GM18508 (cell line): ENCODE results near the gene ELK3.

Experiments used
- ATAC-seq: cut with Tn5 transposase; IDR thresholded peaks from one replicate; pipeline ENCODE4 v1.9.1; 2021; ENCODE audit warnings: moderate number of reproducible peaks; ENCODE audit not compliant: insufficient read depth, unreplicated experiment

Gene ELK3

GRCh38 chr12:96248136-96248931, 54.2 kb downstream of the ELK3 start:
- no peak for ATAC-seq

DNA sequence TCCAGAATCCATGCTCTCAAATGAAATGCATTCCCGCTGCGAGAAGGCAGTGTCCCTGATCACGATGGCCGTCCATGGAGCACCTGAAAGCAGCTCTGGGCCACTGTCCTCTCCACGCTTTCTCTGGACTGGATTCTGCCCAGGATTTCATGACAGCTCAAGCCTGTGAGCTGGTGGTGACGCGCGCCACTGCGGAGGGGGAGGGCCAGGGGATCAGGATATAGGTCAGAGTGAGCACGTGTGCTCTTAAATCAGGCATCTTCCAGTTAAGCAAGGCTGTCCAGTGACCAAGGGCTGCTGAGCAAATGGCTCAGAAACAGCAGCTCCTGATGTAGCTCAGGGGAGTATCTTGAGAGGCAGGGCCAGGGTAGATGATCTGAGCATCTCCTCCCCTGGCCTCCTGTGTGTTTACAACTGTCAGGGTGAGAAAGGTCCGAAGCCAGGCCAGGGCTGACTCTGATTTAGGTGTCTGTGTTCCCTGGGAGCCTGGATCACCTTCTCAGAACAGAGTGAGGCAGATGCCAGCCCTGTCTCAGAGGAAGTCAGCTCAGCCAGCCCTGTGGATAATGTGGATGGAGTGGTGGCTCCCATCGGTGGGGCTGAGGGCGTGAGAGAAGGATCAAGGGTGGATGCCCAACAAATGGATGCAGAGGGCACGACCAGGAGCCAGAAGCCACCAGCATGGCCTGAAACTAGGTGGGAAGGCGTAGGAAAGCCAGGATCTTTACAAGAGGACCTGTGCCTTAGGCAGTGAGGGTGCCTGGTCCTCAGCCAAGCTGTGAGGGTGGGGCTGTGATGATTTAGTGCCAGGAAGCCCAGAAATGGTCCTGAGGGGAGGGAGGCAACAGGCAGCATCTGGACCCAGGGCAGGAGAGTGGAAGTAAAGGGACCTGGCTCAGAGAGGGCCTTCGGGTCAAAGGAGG, 55.3 kb downstream of the ELK3 start:
- no peak for ATAC-seq

- ATAC-seq: no peak
Measured at GRCh38 chr12:96250119-96250685, 56.0 kb downstream of the ELK3 start.

DNA sequence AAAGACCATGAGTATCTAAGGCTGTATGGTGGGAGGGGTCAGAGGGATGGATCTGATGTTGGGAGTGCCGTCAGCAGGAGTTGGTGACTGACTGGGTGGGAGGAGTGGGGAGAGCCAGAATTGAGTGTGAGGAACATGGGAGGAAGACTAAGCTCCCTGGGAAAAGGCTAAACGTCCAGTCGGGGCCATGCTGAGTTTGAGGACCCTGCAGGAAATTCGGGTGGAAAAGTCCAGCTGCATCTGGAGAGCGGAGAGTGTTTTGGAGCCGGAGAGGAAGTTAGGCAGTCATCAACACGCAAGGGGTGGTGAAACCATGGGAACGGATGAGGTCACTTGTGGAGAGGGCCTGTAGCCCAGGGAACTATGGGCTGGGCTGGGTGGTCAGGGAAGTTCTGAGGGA, 60.9 kb downstream of the ELK3 start:
- ATAC-seq: no peak

DNA sequence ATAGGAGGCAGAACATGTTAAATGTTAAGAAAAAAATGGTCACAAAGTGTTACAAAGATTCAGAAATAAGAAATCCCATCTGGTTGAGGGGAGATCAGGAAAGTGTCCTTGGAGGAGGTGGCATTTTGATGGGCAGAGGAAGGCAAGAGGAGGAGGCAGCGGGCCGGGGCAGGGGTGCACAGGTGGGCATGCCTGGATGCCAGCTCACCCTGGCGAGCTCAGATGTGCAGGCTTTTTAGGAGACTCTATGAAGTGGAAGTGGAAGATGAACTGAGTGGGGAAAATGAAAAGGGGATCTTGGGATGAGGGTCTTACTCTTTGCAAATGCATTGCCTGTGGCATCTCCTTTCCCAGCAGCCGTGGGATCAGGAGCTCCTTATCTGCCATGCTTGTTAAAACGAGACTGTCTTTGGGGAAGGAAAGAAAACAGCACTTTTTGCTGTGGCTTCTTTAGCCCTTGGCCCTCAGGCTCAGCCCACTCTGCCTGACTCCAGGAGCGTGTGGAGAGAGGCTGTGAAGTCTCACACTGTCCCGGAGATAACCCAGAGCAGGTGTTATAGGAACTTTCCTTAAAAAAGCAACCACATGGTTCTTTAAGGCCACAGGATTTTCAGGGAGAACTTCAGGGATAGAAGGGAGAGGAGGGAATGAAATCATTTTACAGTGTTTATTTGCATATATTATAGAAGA, 62.6 kb downstream of the ELK3 start:
- ATAC-seq: no peak

DNA sequence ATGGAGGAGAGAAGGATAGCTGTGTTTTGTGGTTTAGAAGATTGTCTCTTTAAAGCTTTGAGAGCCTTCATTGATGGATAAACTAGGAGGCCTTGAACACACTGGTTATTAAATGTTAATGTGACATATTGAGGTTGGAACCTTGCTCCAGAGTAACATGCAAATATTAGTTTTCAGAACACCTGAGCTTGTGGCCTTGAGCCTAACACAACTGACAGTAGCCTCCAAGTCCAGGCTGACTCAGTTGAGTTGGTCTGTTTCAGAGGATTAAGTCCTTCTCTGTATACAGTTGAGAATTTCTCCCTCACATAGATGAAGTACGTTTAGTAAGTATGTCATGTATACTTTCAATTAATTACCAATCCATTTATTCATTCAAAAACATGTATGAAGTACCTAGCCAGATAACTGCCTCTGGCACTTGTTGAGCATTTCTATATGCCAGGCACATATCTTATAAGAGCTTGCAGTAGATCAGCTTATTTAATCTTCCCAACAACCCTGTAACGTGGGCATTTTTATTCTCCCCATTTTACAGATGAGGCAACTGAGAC, 63.5 kb downstream of the ELK3 start:
- no peak for ATAC-seq

DNA sequence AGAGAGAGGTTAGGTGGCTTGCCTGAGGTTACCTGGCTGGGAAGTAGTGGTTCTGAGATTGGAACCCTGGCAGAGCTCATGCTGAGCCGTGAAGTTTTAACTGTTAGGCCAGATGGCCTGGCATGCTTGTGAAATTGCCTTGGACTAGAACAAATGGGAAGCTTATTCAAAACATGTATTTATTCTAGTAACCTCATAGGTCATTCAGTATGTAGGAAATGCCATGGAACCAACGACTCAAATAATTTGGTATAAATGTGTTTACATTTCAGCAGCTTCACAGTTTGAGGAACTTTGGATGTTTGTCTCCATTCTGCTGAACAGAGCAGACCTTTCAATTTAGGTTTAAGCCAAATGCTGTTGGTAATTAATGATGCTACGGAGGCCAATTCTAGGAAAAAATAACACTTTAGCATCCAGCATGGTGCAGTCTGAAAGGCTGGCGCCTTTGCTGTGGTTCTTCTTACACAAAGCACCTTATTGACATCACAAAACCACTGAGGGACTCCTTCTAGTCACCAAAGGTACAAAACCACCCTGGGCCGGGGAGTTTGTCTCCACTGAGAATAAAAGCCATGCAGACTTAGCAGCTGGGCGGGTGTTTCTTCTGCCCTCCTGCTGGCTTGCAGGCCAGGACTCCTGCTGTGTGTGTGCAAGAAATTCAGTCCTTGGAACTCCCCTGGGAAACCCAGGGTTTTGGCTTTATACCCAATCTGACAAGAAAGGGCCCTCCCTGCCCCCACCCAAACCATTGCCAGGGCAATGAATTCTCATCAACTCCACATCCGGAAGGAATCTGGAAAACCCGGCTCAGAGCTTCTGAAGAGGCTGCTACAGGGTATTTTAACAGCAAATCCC, 64.2 kb downstream of the ELK3 start:
- ATAC-seq: no peak

DNA sequence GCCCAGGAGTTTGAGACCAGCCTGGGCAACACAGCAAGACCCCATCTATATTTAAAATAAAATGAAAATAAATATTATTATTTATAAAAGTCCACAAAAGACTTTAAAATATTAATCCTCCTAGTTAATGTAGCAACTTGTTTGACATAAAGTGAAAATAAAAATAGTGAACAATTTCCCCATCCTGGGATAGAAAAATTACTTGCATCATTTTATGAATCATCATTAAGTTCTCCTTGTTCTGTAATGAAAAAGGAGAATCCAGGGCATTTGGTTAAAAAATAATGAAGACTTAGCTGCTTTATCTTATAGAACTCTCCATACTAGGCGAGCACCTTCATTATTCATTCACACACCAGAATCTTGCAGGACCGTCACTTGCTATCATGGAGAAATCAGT, 66.1 kb downstream of the ELK3 start:
- ATAC-seq: no peak

DNA sequence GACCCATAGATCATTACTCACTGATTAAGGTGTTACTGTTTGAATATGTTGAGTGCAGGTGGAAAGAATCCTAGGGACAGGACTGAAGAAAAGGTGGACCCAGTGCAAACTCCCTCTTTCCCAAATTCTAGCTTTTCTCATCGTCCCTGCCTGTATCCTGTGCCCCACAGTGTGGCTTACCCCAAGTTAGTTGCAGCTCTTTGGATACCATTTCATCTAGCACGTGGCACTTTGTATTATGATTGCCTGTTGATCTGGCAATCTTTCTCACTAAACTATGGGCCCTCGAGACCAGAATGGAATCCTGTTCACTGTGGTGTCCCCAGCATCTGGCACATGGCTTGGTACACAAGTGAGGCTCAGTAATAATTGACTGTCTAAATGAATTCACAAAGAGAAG, 66.5 kb downstream of the ELK3 start:
- no peak for ATAC-seq

DNA sequence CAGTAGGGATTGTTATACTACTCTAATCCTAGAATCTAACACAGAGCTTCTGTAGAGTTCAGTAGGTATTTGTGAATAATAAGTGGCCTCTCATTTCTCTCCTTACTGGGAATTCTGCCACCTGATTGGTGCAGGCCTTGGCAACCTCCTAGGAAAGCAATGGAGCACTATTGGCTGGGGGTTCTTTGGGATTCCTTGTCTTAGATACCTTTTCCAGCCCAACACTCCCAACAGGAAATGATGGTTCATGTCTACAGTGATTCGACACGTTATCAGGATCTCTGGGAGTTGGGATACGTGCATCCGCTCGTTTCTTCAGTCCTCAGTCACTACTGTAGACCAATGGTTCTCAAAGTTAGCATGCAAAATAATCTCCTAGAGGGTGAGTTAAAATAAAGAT, 67.4 kb downstream of the ELK3 start:
- ATAC-seq: no peak

GRCh38 chr12:96263449-96263902, 69.3 kb downstream of the ELK3 start:
- ATAC-seq: no peak

DNA sequence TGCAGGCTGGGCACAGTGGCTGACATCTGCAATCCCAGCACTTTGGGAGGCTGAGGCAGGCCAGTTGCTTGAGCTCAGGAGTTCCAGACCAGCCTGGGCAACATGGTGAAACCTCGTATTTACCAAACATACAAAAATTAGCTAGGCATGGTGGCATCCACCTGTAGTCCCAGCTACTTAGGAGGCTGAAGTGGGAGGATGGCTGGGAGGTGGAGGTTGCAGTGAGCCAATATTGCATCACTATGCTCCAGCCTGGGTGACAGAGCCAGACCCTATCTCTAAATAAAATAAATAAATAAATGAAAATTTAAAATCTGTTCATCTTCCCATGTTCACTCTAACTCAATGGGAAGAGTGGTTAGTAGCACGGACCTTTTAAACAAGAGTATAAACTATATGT, 71.2 kb downstream of the ELK3 start:
- no peak for ATAC-seq

GRCh38 chr12:96265836-96266235, 71.7 kb downstream of the ELK3 start:
- ATAC-seq: no peak

DNA sequence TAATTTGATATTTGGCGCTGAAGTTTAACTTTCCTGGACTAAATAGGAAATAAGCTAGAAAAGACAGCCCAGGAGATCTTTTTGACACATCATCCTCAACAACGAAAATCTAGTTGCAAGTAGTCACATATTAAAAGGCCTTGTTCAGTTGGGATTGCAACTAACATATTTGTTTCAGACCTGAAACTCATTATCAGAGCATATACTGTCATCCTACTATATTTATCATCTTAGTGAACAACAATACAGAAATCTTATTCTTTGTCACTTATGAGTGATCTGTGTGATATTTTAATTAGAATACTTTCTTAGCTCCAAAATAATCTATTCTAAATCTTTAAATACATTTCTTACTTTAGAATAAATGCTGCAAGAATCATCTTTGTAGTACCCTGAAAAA, 72.1 kb downstream of the ELK3 start:
- ATAC-seq: no peak

- no peak for ATAC-seq
Measured at GRCh38 chr12:96271469-96272199, 77.5 kb downstream of the ELK3 start.

DNA sequence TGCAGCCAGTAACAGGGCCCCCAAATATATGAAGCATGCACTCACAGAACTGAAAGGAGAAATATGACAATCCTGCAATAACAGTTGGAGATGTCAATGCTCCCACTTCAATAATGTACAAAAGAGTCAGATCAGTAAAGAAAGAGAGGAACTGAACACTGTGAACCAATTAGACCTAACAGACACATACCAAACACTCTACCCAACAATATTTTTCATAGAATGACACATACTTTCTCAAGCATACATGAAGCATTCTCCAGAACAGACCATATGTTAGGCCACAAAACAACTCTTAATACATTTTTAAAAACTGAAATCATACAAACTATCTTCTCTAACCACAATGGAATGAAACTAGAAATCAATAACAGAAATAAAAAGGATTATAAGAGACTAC, 80.2 kb downstream of the ELK3 start:
- ATAC-seq: no peak

DNA sequence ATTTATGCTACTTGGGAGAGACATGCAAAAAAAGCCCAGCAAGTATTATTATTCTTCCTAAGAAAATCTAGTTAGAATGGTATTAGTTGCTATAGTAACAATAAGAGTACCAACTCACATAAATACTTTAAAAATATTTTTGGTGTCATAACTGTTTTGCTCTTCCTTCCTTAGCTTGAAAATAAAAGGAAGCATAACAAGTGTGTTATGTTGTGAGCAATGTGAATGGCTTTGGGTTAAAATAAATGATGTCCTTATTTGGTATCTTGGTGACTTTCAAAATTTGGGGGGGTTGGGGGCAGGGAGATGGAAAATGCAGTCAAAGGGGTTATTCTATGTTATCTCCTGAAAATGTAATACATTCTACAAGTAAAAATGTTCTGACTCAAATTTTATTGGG, 91.0 kb downstream of the ELK3 start:
- ATAC-seq: no peak

DNA sequence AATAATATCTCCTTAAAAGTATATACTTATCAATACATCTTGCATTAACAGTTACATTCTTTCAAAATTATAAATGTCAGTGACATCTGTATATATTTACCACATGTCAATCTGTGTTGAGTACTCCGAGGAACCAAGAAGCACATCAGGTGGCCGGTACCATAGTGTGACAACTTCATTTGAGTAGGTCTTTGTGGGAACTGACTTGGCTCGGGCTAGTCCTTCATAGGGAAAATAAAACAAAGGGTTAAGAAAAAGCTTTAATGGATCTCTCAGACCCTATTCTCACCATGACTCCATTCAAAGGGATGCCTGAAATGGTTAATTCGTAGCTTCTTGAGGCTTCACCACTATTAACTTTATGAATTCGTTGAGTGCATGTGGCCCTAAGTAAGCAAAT, 94.9 kb downstream of the ELK3 start:
- no peak for ATAC-seq

DNA sequence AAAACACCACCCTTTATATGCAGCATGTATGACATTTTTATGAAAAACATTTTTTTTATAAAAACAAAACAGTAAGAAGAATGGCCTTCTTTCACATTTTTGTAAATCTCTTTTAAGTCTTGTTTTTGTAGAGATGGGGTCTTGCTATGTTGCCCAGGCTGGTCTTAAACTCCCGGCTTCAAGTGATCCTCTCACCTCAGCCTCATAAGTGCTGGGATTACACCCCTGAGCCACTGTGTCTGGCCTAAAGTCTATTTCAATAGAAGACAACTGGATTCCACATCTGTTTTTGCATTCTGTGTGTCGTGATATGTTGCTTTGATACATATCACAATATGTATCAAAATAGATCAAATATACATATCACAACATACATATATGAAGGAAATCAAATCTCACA, 98.9 kb downstream of the ELK3 start:
- no peak for ATAC-seq
